ENCODE measurements around the gene DOCK1. TPM values are rescaled to one million over a fixed set of nuclear protein-coding genes. Genes with fewer than 3 reads are reported as not detected.

The DOCK1 gene
- total RNA-seq, 2 experiments from 2014 or later: 0.14 to 0.18 TPM

- ATAC-seq (no peak), DNase-seq (no peak)
- Mint-ChIP-seq H3K27me3 (no peaks in the 10 kb centered on the region), H3K27ac (no peak overlapping the region), H3K36me3 (ENCODE audit: low read depth) (no peaks in the 10 kb centered on the region), H3K4me1 (ENCODE audit: low read depth) (no peaks in the 10 kb centered on the region), H3K9me3 (peaks cover 1% of the 10 kb centered on the region), H3K4me3 (no peak overlapping the region)
- POLR2A ChIA-PET: no interaction called here
- no peak for TF ChIP-seq CTCF (IDR thresholded peaks at IDR 0.05)
- intact Hi-C loops (cut with micrococcal nuclease): no loop called here
- CTCF ChIA-PET: no interaction called here
Measured at GRCh38 chr10:126940670-126941310, 35.6 kb downstream of the DOCK1 start.

- Mint-ChIP-seq H3K4me1 (ENCODE audit: low read depth) (no peaks in the 10 kb centered on the region), H3K36me3 (ENCODE audit: low read depth) (no peaks in the 10 kb centered on the region), H3K27ac (no peak overlapping the region), H3K27me3 (no peaks in the 10 kb centered on the region), H3K4me3 (no peak overlapping the region), H3K9me3 (peaks cover 3% of the 10 kb centered on the region)
- DNase-seq (no peak), ATAC-seq (no peak)
- POLR2A ChIA-PET: no interaction called here
- CTCF ChIA-PET: no interaction called here
- intact Hi-C loops (cut with micrococcal nuclease): no loop called here
- no peak for TF ChIP-seq CTCF (IDR thresholded peaks at IDR 0.05)
Measured at GRCh38 chr10:126944191-126944590, 39.0 kb downstream of the DOCK1 start.

- CTCF ChIA-PET: no interaction called here
- Mint-ChIP-seq H3K4me1 (ENCODE audit: low read depth) (no peaks in the 10 kb centered on the region), H3K36me3 (ENCODE audit: low read depth) (no peaks in the 10 kb centered on the region), H3K27ac (no peak overlapping the region), H3K27me3 (no peaks in the 10 kb centered on the region), H3K4me3 (no peak overlapping the region), H3K9me3 (peaks cover 3% of the 10 kb centered on the region)
- intact Hi-C loops (cut with micrococcal nuclease): no loop called here
- no peak for ATAC-seq
- DNase-seq: no peak
- POLR2A ChIA-PET: no interaction called here
- TF ChIP-seq CTCF (IDR thresholded peaks at IDR 0.05): no peak
Measured at GRCh38 chr10:126945351-126946030, 40.3 kb downstream of the DOCK1 start.

- ChIA-PET POLR2A (no interaction called here), CTCF (no interaction called here)
- Mint-ChIP-seq H3K4me1 (ENCODE audit: low read depth) (no peaks in the 10 kb centered on the region), H3K27me3 (no peaks in the 10 kb centered on the region), H3K4me3 (no peak overlapping the region), H3K36me3 (ENCODE audit: low read depth) (no peaks in the 10 kb centered on the region), H3K27ac (no peak overlapping the region), H3K9me3 (peaks cover 3% of the 10 kb centered on the region)
- intact Hi-C loops (cut with micrococcal nuclease): no loop called here
- DNase-seq (no peak), ATAC-seq (no peak)
- TF ChIP-seq CTCF (IDR thresholded peaks at IDR 0.05): no peak
Measured at GRCh38 chr10:126946746-126947145, 41.5 kb downstream of the DOCK1 start.

GRCh38 chr10:126948355-126949160 is 43.3 kb downstream of the DOCK1 start:
- TF ChIP-seq CTCF (IDR thresholded peaks at IDR 0.05): no peak
- Mint-ChIP-seq H3K36me3 (ENCODE audit: low read depth) (no peaks in the 10 kb centered on the region), H3K4me3 (no peak overlapping the region), H3K27me3 (no peaks in the 10 kb centered on the region), H3K27ac (no peak overlapping the region), H3K9me3 (peaks cover 3% of the 10 kb centered on the region), H3K4me1 (ENCODE audit: low read depth) (no peaks in the 10 kb centered on the region)
- ATAC-seq (no peak), DNase-seq (no peak)
- intact Hi-C loops (cut with micrococcal nuclease): no loop called here
- POLR2A ChIA-PET: no interaction called here
- CTCF ChIA-PET: no interaction called here
